NCI-H2196 (cell line): ENCODE data around the gene USP25.
A peak's percentile ranks its signal among the peaks of the same experiment; 100 is the strongest.

Experiments
- DNase-seq: peaks from one replicate; lab custom pipeline; 2025; ENCODE audit not compliant: unreplicated experiment; lab: John Stamatoyannopoulos, UW

USP25 gene

GRCh38 chr21:15729674-15730483 lies at the start of gene USP25:
Gene USP25, plus strand, starts transcription at chr21:15729982. Its CDS starts 412 bp downstream, at chr21:15730394.
- peak; percentile 77 for DNase-seq

- DNase-seq = no peak
Observed at GRCh38 chr21:15682186-15682895, 47.4 kb upstream of the USP25 start.

GRCh38 chr21:15682977-15683376 lies 46.8 kb upstream of the USP25 start:
- no peak for DNase-seq

- no peak for DNase-seq
Observed at GRCh38 chr21:15686506-15686905, 43.3 kb upstream of the USP25 start.

- DNase-seq = no peak
Observed at GRCh38 chr21:15687208-15687607, 42.6 kb upstream of the USP25 start.

GRCh38 chr21:15688016-15688415 lies 41.8 kb upstream of the USP25 start:
- no peak for DNase-seq

GRCh38 chr21:15688809-15689208 lies 41.0 kb upstream of the USP25 start:
- DNase-seq = no peak

- DNase-seq = no peak
Observed at GRCh38 chr21:15692711-15693110, 37.1 kb upstream of the USP25 start.

GRCh38 chr21:15695241-15695640 lies 34.5 kb upstream of the USP25 start:
- no peak for DNase-seq

GRCh38 chr21:15701830-15702229 lies 28.0 kb upstream of the USP25 start:
- DNase-seq = no peak

GRCh38 chr21:15703932-15704331 lies 25.9 kb upstream of the USP25 start:
- DNase-seq = no peak

GRCh38 chr21:15706696-15707095 lies 23.1 kb upstream of the USP25 start:
- DNase-seq = no peak

- no peak for DNase-seq
Observed at GRCh38 chr21:15713412-15713811, 16.4 kb upstream of the USP25 start.

GRCh38 chr21:15718711-15719110 lies 11.1 kb upstream of the USP25 start:
- no peak for DNase-seq

- DNase-seq = no peak
Observed at GRCh38 chr21:15719976-15720375, 9.8 kb upstream of the USP25 start.

GRCh38 chr21:15722591-15723324 lies 7.0 kb upstream of the USP25 start:
- DNase-seq = no peak

GRCh38 chr21:15725949-15726348 lies 3.8 kb upstream of the USP25 start:
- DNase-seq = no peak

- no peak for DNase-seq
Observed at GRCh38 chr21:15728046-15728445, 1.7 kb upstream of the USP25 start.

- DNase-seq = no peak
Observed at GRCh38 chr21:15729346-15729673, 472 bp upstream of the USP25 start.

GRCh38 chr21:15730484-15731242 lies 881 bp downstream of the USP25 start:
- peak; percentile 35 for DNase-seq

GRCh38 chr21:15731243-15731613 lies 1.4 kb downstream of the USP25 start:
- no peak for DNase-seq
